Skeletal muscle tissue (tissue), 4 donors: ENCODE measurements around the gene BTBD17. TPM values are rescaled to one million over a fixed set of nuclear protein-coding genes. Genes with fewer than 3 reads are reported as not detected.
A peak's percentile ranks its signal among the peaks of the same experiment; 100 is the strongest.
"Not testable (repeated sequence)": the region's sequence is repeated elsewhere in the genome, so short reads cannot be mapped to it uniquely, and the experiment has no call there.

ENCODE experiments used
- H3K27ac ChIP-seq: one replicate; pipeline ENCODE4 v1.7.0; 2013; ENCODE audit warnings: mild to moderate bottlenecking, low read depth, low read length, inconsistent platforms
- H3K27me3 ChIP-seq, 3 donors: one replicate each; pipeline ENCODE4 v1.7.0; 2013; ENCODE audit warnings: low read length in 3 of 3; ENCODE audit not compliant: control insufficient read depth in 3 of 3, insufficient read depth in 3 of 3
- H3K36me3 ChIP-seq, 3 donors: one replicate each; pipeline ENCODE4 v1.7.0; 2013; ENCODE audit warnings: low read length in 3 of 3; ENCODE audit not compliant: control insufficient read depth in 3 of 3, insufficient read depth in 3 of 3
- H3K4me1 ChIP-seq, 3 donors: one replicate each; pipeline ENCODE4 v1.7.0; 2013; ENCODE audit warnings: low read length in 3 of 3, mild to moderate bottlenecking in 3 of 3; ENCODE audit not compliant: control insufficient read depth in 3 of 3, insufficient read depth in 3 of 3
- H3K4me3 ChIP-seq, 3 donors: one replicate each; pipeline ENCODE4 v1.7.0; 2013; ENCODE audit warnings: low read length in 3 of 3
- H3K9ac ChIP-seq, 3 donors: one replicate each; pipeline ENCODE4 v1.7.0; 2013; ENCODE audit warnings: low read length in 3 of 3, mild to moderate bottlenecking in 3 of 3, moderate library complexity in 2 of 3, low read depth in 1 of 3
- H3K9me3 ChIP-seq, 3 donors: one replicate each; pipeline ENCODE4 v1.7.0; 2013; ENCODE audit warnings: low read length in 3 of 3; ENCODE audit not compliant: control insufficient read depth in 3 of 3
- total RNA-seq: library from RNA; depleted of rRNA; stranded (reverse); fragments of >200 nt; gene quantifications from one replicate; pipeline ENCODE4 v1.2.3, GENCODE V29; 2014
- donor health status: Osteomylitis.

BTBD17 gene, protein sequence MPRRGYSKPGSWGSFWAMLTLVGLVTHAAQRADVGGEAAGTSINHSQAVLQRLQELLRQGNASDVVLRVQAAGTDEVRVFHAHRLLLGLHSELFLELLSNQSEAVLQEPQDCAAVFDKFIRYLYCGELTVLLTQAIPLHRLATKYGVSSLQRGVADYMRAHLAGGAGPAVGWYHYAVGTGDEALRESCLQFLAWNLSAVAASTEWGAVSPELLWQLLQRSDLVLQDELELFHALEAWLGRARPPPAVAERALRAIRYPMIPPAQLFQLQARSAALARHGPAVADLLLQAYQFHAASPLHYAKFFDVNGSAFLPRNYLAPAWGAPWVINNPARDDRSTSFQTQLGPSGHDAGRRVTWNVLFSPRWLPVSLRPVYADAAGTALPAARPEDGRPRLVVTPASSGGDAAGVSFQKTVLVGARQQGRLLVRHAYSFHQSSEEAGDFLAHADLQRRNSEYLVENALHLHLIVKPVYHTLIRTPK
- not detected for total RNA-seq

DNA sequence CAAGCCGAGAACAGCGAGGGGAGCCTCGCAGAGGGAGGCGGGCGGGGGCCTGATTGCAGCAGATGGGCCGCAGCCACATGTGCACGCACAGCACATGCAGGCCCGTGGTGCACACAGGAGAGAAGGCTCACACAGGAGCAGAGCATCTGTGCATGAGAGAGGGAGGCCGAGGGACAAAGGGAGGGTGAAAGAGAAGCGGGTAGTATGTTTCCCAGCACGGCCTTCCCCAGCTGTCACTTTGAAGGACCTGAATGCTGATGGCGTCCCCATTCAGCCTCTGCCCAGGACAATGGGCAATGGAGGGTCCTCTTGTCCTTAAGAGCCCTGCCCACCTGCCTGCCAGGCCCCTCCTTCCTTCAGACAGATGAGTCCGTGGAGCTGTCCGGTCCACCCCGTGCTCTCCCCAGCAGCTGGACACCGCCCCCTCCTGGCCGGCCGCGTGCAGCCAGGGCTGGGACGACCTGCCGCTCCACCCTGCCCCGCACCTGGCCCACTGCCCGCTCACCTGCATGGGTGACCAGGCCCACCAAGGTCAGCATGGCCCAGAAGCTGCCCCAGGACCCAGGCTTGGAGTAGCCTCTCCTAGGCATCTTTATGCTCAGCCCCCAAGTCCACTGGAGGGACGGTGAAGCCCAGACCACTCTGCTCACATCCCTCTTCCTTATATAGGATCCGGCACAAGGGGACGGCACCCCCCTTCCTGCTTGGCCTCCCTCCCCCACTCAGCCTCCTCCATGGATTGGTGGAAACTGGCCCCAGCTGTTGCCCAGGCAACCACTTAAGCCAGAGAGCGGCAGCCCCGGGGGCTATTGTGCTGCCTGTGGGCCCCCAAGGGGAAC lies at the start of gene BTBD17:
Gene BTBD17 (minus strand): TSS at position 639 of the 839 bp plus-strand sequence. CDS start 49 bp downstream, at position 590.
- Histone ChIP-seq H3K9ac (peak within 1 kb of the TSS in 1 of 3 donors; percentile 25), H3K9me3 (no peaks in the 10 kb centered on the region), H3K4me3 (no peak within 1 kb of the TSS), H3K27ac (no peak within 1 kb of the TSS), H3K4me1 (peaks cover 2 to 17% (median 13%) of the 10 kb centered on the region in 3 donors), H3K27me3 (peaks cover 51 to 55% (median 55%) of the 10 kb centered on the region in 3 donors), H3K36me3 (no peaks in the 10 kb centered on the region)

DNA sequence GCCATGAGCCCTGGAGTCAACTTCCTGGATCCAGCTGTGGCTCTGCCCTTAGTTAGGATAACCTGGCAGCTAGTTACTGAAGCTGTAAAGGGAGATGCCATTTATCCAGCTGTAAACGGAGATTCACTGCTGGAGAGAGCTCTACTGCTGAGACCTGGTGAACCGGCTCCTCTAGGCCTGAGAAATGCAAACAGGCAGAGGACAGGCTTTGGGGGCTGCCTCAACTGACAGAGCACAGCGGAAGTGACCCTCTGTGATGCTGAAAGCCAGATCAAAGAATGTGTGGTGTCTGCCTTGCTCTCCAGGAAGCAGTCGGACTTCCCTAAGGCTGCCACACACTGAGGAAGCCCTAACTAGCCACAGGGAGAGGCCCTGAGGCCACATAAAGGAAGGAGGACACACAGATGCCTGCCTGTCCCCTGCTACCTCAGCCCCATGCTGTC lies 48.4 kb upstream of the BTBD17 start:
- H3K36me3 ChIP-seq: no peaks in the 10 kb centered on the region
- peaks cover 0 to 2% (median 0%) of the 10 kb centered on the region in 3 donors for H3K4me1 ChIP-seq
- no peaks in the 10 kb centered on the region for H3K9me3 ChIP-seq

DNA sequence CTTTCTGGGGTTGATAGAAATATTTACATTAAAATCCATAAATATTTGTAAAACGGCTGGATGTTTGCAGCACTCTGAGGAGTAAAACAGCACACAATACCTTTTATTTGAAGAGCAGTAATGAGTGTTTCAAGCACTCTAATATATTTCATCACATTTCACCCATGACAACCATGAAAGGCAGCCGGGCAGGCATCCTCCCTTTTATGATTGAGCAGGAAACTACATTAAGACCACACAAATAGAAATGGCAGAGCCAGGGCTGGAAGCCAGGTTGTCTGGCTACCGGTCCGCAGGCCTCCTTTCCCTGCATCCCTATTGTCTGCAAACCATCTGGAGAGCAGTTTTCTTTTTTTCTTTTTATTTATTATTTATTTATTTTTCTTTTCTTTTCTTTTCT lies 47.1 kb upstream of the BTBD17 start:
- H3K4me3 ChIP-seq: no peak overlapping the region
- H3K36me3 ChIP-seq: no peaks in the 10 kb centered on the region
- H3K4me1 ChIP-seq: peaks cover 3 to 6% (median 5%) of the 10 kb centered on the region in 3 donors
- H3K27me3 ChIP-seq: peaks cover 0 to 3% (median 0%) of the 10 kb centered on the region in 3 donors
- no peaks in the 10 kb centered on the region for H3K9me3 ChIP-seq
- no peak overlapping the region for H3K9ac ChIP-seq
- H3K27ac ChIP-seq: no peak overlapping the region

More for the DNA sequence above, 48.4 kb upstream of the BTBD17 start:
- Histone ChIP-seq H3K9ac (no peak overlapping the region), H3K27ac (no peak overlapping the region), H3K4me3 (no peak overlapping the region), H3K27me3 (no peaks in the 10 kb centered on the region)

DNA sequence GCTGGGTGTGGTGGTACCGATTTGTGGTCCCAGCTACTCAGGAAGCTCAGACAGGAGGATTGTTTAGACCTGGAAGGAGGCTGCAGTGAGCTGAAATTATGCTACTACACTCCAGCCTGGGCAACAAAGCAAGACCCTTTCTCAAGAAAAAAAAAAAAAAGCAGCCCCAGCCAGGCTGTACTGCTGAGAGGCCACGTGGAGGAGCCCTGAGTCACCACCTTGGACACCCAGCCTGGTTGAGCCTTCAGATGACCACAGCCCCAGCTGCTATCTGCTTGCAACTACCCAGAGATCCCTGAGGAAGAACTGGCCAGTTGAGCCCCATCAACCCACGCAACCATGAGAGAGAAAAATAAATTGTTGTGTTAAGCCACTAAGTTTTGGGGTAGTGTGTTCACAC lies 46.6 kb upstream of the BTBD17 start:
- Histone ChIP-seq H3K9ac (no peak overlapping the region), H3K36me3 (no peaks in the 10 kb centered on the region), H3K27me3 (peaks cover 0 to 3% (median 0%) of the 10 kb centered on the region in 3 donors), H3K9me3 (no peaks in the 10 kb centered on the region), H3K27ac (no peak overlapping the region), H3K4me3 (no peak overlapping the region), H3K4me1 (peaks cover 9 to 11% (median 10%) of the 10 kb centered on the region in 3 donors)

DNA sequence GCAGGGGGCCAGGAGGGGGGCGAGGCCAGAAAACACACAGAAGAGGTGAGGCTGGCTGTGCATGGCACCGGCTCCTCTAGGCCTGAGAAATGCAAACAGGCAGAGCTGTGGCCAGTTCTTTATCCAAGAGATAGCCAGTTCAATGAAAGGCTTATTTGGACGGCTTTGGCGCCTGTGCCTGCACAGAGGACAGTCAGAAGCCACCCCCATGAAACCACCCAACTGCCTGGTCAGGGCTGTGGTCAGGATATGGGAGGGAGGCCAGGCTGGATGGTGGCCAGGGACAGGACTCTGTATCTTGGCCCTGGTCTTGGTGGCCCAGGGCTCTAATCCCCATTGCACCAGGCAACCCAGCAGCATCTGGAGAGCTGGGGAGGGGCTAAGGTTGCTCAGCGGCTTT lies 45.7 kb upstream of the BTBD17 start:
- H3K27ac ChIP-seq: no peak overlapping the region
- H3K27me3 ChIP-seq: peaks cover 0 to 3% (median 0%) of the 10 kb centered on the region in 3 donors
- H3K4me1 ChIP-seq: peaks cover 9 to 12% (median 10%) of the 10 kb centered on the region in 3 donors
- no peak overlapping the region for H3K4me3 ChIP-seq
- H3K9ac ChIP-seq: peak overlapping the region in 1 of 3 donors; percentile 25
- no peaks in the 10 kb centered on the region for H3K9me3 ChIP-seq
- no peaks in the 10 kb centered on the region for H3K36me3 ChIP-seq

DNA sequence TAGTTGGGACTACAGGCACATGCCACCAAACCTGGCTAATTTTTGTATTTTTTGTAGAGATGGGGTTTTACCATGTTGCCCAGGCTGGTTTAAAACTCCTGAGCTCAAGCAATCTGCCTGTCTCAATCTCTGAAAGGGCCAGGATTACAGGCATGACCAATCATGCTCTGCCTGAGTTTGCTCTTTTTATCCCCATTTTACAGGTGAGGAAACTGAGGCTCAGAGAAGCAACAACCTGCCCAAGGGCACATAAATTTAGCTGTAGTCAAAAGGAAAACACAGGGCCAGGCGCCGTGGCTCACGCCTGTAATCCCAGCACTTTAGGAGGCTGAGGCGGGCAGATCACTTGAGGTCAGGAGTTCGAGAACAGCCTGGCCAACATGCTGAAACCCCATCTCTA lies 43.6 kb upstream of the BTBD17 start:
- not testable (repeated sequence) for H3K9me3 ChIP-seq, H3K27me3 ChIP-seq, H3K4me3 ChIP-seq, H3K27ac ChIP-seq, H3K9ac ChIP-seq, H3K36me3 ChIP-seq
- H3K4me1 ChIP-seq: peaks cover 9 to 12% (median 10%) of the 10 kb centered on the region in 3 donors

DNA sequence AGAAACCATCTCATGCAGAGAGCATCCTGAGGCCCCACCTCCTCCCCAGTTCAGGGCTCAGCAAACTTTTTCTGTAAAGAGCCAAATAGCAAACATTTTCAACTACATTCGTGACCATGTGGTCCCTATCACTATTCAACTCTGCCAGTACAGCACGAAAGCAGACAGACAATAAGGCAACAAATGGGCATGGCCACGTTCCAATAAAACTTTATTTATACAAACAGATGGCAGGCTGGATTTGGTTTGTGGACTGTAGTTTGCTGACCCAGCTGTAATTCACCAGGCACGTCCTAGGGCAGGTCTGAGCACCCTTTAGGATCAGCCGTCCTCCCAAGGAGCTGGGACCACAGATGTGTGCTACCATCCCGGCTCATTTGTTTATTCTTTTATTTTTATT lies 43.1 kb upstream of the BTBD17 start:
- Histone ChIP-seq H3K4me3 (no peak overlapping the region), H3K4me1 (peaks cover 9 to 12% (median 10%) of the 10 kb centered on the region in 3 donors), H3K9me3 (no peaks in the 10 kb centered on the region), H3K9ac (no peak overlapping the region), H3K27me3 (peaks cover 0 to 3% (median 0%) of the 10 kb centered on the region in 3 donors), H3K36me3 (no peaks in the 10 kb centered on the region), H3K27ac (no peak overlapping the region)

DNA sequence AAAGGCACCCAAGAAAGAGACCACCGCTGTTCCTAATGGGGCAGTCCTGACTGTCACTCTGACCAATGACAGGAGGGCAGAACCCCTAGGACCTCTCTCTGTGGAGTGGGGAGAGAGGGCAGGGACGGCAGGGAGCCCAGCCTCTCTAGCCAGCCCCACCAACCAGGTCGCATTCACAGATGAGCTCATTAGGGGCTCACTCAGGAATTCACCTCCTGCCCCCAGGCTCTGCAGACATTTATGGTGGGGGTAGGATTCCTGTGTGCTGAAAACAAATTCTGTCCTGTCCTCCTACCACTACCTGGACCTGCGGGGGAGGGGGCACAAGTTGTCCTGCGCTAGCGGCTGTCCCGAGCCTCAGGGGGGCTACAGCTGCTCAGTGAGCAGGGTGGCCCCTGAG lies 42.5 kb upstream of the BTBD17 start:
- no peaks in the 10 kb centered on the region for H3K36me3 ChIP-seq
- peak overlapping the region in 1 of 3 donors; percentile 25 for H3K9ac ChIP-seq
- H3K4me3 ChIP-seq: no peak overlapping the region
- H3K9me3 ChIP-seq: no peaks in the 10 kb centered on the region
- no peak overlapping the region for H3K27ac ChIP-seq
- peaks cover 9 to 12% (median 10%) of the 10 kb centered on the region in 3 donors for H3K4me1 ChIP-seq
- H3K27me3 ChIP-seq: peaks cover 0 to 3% (median 0%) of the 10 kb centered on the region in 3 donors

DNA sequence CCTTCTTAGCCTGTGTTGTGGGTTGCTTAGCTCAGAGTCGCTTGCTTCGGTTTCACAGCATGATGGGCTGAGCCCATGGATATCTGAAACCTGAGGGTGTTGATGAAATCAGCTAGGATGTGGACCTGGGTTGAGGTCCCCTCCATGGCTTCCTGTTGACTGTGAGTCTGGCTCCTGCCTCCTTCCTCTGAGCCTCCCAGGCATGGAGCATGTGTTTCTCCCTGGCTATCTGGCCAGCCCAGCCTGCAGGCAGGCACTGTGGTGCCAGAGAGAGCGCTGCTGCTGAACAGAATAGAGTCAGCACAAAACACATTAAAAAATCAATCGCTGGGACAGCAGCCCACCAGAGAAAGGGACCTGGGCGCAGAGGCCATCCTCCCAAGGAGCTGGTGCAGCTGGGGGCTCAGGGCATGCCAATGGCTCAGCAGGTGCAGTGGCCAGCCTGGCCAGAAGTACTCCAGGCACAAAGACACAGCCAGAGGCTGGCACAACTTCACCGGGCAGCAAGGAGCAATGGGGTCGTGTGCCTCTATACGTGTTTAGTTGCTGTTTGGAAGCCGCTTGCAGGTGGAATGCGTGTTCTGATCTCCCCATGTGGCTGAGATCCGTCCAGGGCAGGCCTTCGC lies 42.0 kb upstream of the BTBD17 start:
- Histone ChIP-seq H3K9ac (peak overlapping the region in 1 of 3 donors; percentile 25), H3K4me3 (peak overlapping the region in 1 of 3 donors; percentile 29), H3K9me3 (no peaks in the 10 kb centered on the region), H3K4me1 (peaks cover 9 to 12% (median 10%) of the 10 kb centered on the region in 3 donors), H3K27me3 (peaks cover 0 to 3% (median 0%) of the 10 kb centered on the region in 3 donors), H3K36me3 (no peaks in the 10 kb centered on the region), H3K27ac (no peak overlapping the region)
